ENCODE results near the gene MAP6. TPM values are rescaled to one million over a fixed set of nuclear protein-coding genes. Genes with fewer than 3 reads are reported as not detected.

MAP6 gene
- total RNA-seq, 1 experiment from 2014 or later, result not detected

GRCh38 chr11:75563978-75564552 lies 104.8 kb downstream of the MAP6 start:
- RAD21 ChIA-PET (ENCODE audit: low non-redundant PET in 1 of 2, low total read pairs in 2 of 2, uncharacterized antibody in 2 of 2, unreplicated experiment in 2 of 2), result no interaction called here
- H3K79me2 ChIP-seq (ENCODE audit: insufficient read depth, low read length), result peaks cover 56% of the 10 kb centered on the region

More at GRCh38 chr11:75563978-75564552, 104.8 kb downstream of the MAP6 start:
- BruUV-seq (replicated peaks), result no TSS peak
- H3K4me3 ChIP-seq (replicated peaks in 1 of 2; ENCODE audit: low read depth in 1 of 2, low read length in 2 of 2), result peak overlapping the region; percentile 77 to 99
- POLR2A ChIA-PET, result interaction anchor here (1.1 kb wide), 1 partner anchor 18 kb away, joined by 3 read pairs; no protein-coding TSS in a partner anchor
- DNase-seq (ENCODE audit: low read depth, low spot score) (no peak), ATAC-seq (no peak)
- no peaks in the 10 kb centered on the region for H4K20me1 ChIP-seq (ENCODE audit: insufficient read depth)
- CTCF ChIA-PET, result interaction anchor here (0.8 to 2.1 kb wide), 4 partner anchors 11 to 175 kb away, joined by 3 to 13 read pairs (median 3); no protein-coding TSS in a partner anchor
- no peaks in the 10 kb centered on the region for H3K9me2 ChIP-seq (ENCODE audit: insufficient read depth)
- intact Hi-C loops (cut with micrococcal nuclease), result no loop called here
- H3K9me3 ChIP-seq (ENCODE audit: control insufficient read depth in 1 of 2, insufficient read depth in 1 of 2, low read depth in 1 of 2, low read length in 2 of 2), result no peaks in the 10 kb centered on the region
- peaks cover 17 to 52% of the 10 kb centered on the region in 2 experiments for H3K4me1 ChIP-seq (ENCODE audit: control insufficient read depth in 1 of 2, insufficient read depth in 2 of 2, low read length in 2 of 2)
- H3K27me3 ChIP-seq (ENCODE audit: insufficient read depth, low read length), result no peaks in the 10 kb centered on the region
- TF ChIP-seq REST (IDR thresholded peaks at IDR 0.05; ENCODE audit: low read depth) (no peak), CTCF (IDR thresholded peaks at IDR 0.05 in 2 of 3, conservative IDR thresholded peaks at IDR 0.05 in 1 of 3; ENCODE audit: borderline replicate concordance in 1 of 3, insufficient read depth in 1 of 3, low read depth in 2 of 3, low read length in 2 of 3) (peak in 2 of 3 experiments; percentile 35 to 39; a peak in 4 of 6 replicates)
- no peak overlapping the region for H2AFZ ChIP-seq (ENCODE audit: low read depth, low read length, poor library complexity, severe bottlenecking)
- H3K9ac ChIP-seq (ENCODE audit: low read length), result peak overlapping the region; percentile 92
- H3K27ac ChIP-seq (ENCODE audit: low read depth, low read length), result peak overlapping the region; percentile 96
- peak overlapping the region; percentile 85 for H3K4me2 ChIP-seq (ENCODE audit: low read length)
- peaks cover 7 to 32% of the 10 kb centered on the region in 2 experiments for H3K36me3 ChIP-seq (ENCODE audit: control insufficient read depth in 1 of 2, insufficient read depth in 2 of 2, low read length in 2 of 2)
